ENCODE measurements around the gene CLPTM1L.
"Not testable (repeated sequence)": the region's sequence is repeated elsewhere in the genome, so short reads cannot be mapped to it uniquely, and the experiment has no call there.

The CLPTM1L gene

GRCh38 chr5:1359031-1359645 lies 14.2 kb upstream of the CLPTM1L start:
- no peak for DNase-seq

- no peak for DNase-seq
Observed at GRCh38 chr5:1358726-1359025, 13.8 kb upstream of the CLPTM1L start.

- DNase-seq = no peak
Observed at GRCh38 chr5:1357946-1358725, 13.2 kb upstream of the CLPTM1L start.

DNA sequence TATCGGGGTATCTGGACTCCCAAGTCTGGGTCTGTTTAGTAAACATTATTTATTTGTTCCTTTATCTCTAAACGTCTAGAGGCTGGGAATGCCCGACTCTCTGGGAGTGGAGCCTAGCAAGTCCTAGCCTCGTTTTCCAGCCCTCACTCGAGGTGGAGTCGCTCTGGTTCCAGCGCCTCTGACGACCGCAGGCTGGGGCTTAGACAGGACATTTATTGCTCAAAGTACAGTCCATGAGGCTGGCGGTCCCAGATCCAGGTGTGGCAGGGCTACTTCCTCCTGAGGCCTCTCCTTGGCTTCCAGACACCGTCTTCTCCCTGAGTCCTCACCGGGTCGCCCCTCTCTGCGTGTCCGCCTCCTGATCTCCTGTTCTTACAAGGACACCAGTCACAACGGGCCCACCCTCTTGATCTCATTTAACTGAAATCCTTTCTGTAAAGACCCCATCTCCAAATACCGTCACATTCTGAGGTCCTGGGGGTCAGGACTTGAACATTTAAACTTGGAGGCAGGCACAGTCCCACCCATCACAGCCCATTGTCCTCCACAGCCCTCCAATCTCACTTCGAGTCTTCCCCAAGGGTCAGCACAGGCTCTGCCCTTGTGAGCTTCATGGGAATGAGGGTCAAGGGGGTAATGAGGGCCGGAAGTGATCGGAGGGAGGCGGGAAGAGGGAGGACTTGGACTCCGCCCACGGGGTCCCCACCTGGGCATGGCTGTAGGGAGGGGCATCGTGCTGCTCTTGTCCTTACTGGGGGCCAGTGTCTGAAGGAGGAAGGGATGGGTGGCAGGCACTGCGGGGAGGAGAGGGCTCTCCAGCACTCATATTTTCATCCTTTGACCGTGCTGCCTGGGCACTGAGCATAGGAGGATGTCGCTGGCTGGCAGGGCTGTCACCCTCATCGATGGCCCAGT lies 12.2 kb upstream of the CLPTM1L start:
- DNase-seq = no peak

GRCh38 chr5:1354576-1354975 lies 9.7 kb upstream of the CLPTM1L start:
- no peak for DNase-seq

DNA sequence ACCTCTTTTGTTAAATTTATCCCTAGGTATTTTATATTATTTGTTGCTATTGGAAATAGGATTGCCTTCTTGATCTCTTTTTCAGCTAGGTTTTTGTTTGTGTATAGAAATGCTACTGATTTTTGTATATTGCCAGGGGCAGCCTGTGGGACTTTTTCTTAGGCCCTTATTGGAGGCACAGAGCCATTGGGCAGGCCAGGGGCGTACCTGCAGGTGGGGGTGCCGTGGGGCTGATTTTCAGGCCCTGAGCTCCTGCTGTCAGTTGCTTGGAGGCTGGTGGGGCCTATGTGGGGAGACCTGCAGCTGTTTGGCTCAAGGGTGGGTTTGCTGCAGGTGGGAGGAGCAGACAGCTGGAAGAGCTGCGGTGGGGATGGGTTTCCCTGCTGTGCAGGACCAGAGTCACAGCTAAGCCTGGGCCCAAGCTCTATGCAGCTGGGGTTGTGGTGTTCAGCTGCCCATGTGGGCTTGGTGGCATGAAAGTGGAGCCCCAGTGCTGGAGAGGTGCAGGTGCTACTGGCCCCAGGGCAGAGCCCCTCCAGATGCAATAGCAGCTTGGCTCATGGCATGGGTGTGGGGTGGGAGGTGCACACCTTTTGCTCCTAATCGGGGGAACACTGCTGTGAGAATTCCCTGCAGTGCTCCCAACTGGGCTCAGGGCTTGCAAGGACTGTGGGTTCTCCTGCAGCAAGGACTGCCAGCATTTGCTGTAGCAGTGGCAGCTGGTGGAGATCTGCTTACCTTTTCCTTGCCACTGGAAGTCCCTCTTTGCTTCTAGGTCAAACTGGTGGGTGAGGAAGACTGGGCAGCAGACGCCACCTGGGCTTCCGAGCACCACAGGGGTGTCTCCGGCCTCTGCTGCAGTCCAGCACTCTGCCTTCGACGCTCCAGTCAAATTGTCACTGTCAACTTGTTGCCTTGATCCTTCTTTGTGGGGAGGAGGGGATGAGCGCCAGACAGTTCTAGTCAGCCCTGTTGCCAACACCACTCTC lies 7.6 kb upstream of the CLPTM1L start:
- DNase-seq = no peak

- DNase-seq = no peak
Observed at GRCh38 chr5:1351156-1351555, 6.3 kb upstream of the CLPTM1L start.

DNA sequence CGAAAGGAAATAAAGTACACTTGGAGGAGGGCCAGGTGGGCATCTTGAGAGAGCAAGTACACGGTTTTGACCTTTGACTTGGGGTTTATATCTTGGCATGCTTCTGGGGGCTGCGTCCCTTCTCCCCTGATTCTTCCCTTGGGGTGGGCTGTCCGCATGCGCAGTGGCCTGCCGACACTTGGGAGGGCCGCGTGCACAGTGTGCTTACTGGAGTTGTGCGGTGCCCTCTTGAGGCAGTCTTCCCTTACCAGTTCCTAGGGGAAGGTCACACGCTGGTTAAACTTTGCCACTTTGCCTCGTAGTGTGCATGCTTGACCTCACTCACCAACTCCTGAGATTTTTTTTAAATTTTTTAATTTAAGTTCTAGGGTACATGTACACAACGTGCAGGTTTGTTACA lies 4.3 kb upstream of the CLPTM1L start:
- DNase-seq = peak in 1 of 3 experiments; percentile 16

DNA sequence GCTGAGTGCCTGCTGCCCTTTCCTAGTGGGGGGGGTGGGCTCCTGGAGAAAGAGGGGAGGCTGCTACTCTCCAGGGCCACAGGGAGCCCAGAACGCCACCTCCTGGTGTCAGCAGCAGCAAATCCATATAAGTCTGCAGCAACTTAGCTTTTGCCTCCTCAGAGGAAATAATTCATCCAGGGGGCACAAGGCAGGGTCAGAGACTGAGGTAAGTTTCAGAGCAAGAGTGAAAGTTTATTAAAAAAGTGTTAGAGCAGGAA lies 4.0 kb upstream of the CLPTM1L start:
- no peak for DNase-seq

GRCh38 chr5:1347571-1347970 lies 2.7 kb upstream of the CLPTM1L start:
- no peak for DNase-seq

- no peak for DNase-seq
Observed at GRCh38 chr5:1346627-1347440, 1.9 kb upstream of the CLPTM1L start.

DNA sequence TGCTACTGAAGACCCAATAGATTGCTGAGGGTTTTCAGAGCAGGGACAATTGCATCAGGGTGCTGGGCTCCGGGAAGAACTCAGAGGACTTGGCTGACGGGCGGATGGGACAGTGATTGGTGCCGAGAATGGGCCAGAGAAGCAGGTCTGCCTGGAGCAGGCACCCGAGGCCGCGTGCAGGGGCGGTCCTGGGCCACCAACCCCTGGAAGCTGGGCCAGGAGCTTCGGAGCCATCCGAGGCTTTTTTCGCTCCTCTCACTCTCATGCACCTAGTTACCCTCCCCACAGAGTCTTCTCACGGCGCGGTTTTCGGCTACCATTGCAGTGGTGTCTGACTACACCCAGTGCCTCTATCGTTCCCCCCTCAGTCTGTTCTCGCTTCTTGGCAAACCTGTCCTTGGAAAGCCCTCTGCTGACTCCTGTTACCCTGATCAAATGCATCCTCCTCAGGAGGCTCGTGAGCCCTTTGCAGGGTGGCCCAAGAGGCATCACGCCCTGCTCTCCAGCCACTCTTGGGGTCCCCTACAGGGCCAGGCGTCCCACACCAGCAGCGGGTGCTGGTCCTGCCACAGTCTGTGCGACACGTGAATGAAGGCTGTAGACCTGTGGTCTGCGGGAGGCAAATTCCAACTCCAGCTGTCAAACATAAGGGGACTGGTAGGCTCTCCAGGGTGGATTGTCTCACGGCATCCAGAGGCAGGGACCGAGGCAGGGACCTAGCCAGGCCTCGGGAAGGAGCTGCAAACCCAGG lies 1.2 kb upstream of the CLPTM1L start:
- no peak for DNase-seq

- peak in 2 of 3 experiments; percentile 73 to 74 for DNase-seq
Observed at GRCh38 chr5:1343931-1344901, 683 bp downstream of the CLPTM1L start.

DNA sequence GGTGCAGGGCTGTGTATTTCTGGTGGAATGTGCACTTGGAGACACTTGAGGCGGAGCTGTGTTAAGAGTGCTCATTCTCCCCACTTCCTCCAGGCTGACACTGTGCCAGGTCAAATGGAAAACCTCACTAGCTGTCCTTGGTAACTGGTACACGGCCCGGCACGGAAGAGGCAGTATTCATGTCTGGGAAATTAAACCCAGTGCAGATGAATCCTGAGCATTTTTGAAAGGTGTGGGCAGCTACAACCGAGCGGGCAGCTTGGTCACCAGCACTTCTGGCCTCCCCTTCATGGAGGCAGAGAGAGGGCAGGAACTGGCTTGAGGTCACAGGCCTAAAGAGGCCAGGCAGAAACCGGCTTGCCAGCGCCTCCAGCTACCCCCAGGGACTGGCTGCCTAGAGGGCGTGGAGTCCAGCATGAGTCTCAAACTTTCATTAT lies 1.6 kb downstream of the CLPTM1L start:
- DNase-seq = no peak

- not testable (repeated sequence) for DNase-seq
Observed at GRCh38 chr5:1342711-1343110, 2.2 kb downstream of the CLPTM1L start.

DNA sequence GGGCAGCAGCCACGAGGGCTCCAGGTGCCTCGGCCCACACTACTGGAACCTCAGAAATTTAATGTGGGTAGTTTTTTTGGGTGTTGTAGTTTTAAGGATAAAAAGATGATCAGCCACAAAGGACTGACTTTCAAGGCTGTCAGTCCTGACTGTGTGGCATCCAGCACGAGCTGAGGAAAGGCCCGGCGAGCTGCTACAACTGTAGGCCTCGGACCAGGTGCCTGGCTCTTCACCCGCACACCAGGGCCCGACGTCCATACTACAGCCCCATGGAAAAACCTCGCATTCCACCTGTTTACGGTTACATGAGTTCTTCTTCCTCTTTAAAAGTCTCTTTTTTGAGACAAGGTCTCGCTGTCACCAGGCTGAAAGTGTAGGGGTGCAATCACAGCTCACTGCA lies 2.6 kb downstream of the CLPTM1L start:
- DNase-seq = no peak

GRCh38 chr5:1341863-1342262 lies 3.0 kb downstream of the CLPTM1L start:
- no peak for DNase-seq

DNA sequence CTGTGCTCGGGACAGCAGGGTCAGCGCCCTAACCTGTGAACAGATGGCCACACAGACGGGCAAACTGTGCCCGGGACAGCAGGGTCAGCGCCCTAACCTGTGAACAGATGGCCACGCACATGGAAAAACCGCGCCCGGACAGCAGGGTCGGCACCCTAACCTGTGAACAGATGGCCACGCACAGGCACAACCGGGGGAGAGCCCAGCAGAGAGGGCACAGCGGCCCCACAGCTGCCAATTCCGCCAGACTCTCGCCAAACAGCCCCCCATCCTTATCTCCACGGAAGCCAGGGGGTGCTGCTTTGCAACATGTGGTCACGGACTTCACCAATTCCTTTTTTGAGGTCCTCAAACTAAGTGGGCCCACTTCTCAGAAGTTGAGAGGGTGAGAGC lies 5.1 kb downstream of the CLPTM1L start:
- DNase-seq = not testable (repeated sequence)

DNA sequence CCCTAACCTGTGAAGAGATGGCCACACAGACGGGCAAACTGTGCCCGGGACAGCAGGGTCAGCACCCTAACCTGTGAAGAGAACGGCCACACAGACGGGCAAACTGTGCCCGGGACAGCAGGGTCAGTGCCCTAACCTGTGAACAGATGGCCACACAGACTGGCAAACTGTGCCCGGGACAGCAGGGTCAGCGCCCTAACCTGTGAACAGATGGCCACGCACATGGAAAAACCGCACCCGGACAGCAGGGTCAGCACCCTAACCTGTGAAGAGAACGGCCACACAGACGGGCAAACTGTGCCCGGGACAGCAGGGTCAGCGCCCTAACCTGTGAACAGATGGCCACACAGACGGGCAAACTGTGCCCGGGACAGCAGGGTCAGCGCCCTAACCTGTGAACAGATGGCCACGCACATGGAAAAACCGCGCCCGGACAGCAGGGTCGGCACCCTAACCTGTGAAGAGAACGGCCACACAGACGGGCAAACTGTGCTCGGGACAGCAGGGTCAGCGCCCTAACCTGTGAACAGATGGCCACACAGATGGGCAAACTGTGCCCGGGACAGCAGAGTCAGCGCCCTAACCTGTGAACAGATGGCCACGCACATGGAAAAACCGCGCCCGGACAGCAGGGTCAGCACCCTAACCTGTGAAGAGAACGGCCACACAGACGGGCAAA lies 5.6 kb downstream of the CLPTM1L start:
- DNase-seq = not testable (repeated sequence)

All from NCI-H1417 (cell line).